Endothelial cell of umbilical vein (primary cell): ENCODE measurements around the gene UBQLNL. TPM values are rescaled to one million over a fixed set of nuclear protein-coding genes. Genes with fewer than 3 reads are reported as not detected.

Experiments used
- BruUV-seq: library from RNA; stranded (reverse); fragments of 400-500 nt; replicated peaks from 2 replicates; lab custom pipeline; 2021; lab: Mats Ljungman, UMichigan
- CTCF ChIA-PET: fragments of 300-600, 350-600 bp; sonication (Branson Sonifier 250); formaldehyde crosslinking; loops from one replicate; lab custom pipeline; 2021; ENCODE audit warnings: antibody characterized with exemption, inconsistent platforms; lab: Charles Lee
- POLR2A ChIA-PET: fragments of 300-600, 350-600 bp; sonication (Branson Sonifier 250); formaldehyde crosslinking; loops from one replicate; lab custom pipeline; 2021; ENCODE audit warnings: antibody characterized with exemption, inconsistent platforms; lab: Charles Lee
- DNase-seq: peaks from one replicate; pipeline ENCODE4 v3.0.0-alpha.2; 2011; ENCODE audit warnings: low read depth, low spot score
- FAIRE-seq: peaks from 2 replicates; lab custom pipeline; 2011; peaks lifted over from hg19 to GRCh38; lab: Jason Lieb, UNC
- H2AFZ ChIP-seq: 2 replicates; pipeline ENCODE4 v1.6.0; 2012; ENCODE audit warnings: low read depth, low read length, control low read depth, inconsistent platforms
- H3K27ac ChIP-seq: 2 replicates; pipeline ENCODE4 v1.5.1; 2011; ENCODE audit warnings: low read depth, mild to moderate bottlenecking, control low read depth, low read length, moderate library complexity; ENCODE audit not compliant: insufficient read depth
- H3K27me3 ChIP-seq, 2 experiments: 2 replicates each; pipeline versions ENCODE4 v1.6.0 to v1.6.1; 2011; ENCODE audit warnings: low read length in 2 of 2, mixed read lengths in 1 of 2; ENCODE audit not compliant: control insufficient read depth in 2 of 2, insufficient read depth in 2 of 2
- H3K36me3 ChIP-seq, 2 experiments: 2 replicates in 1 of 2; 3 replicates in 1 of 2; pipeline ENCODE4 v1.5.1; 2011; ENCODE audit warnings: low read length in 2 of 2, mild to moderate bottlenecking in 1 of 2, moderate library complexity in 1 of 2; ENCODE audit not compliant: control insufficient read depth in 2 of 2, insufficient read depth in 2 of 2; ENCODE audit errors: extremely low read depth in 1 of 2
- H3K4me1 ChIP-seq: 3 replicates; pipeline ENCODE4 v1.5.1; 2011; ENCODE audit warnings: mild to moderate bottlenecking, low read length; ENCODE audit not compliant: control insufficient read depth, insufficient read depth; ENCODE audit errors: extremely low read depth
- H3K4me2 ChIP-seq: 2 replicates; pipeline ENCODE4 v1.6.1; 2011; ENCODE audit warnings: low read length, control low read depth, mixed read lengths; ENCODE audit not compliant: insufficient read depth
- H3K4me3 ChIP-seq, 3 experiments: fragments of 200-600 bp in 1 of 3; sonication (generic), shearing (Covaris generic) in 1 of 3; replicated peaks in 1 of 3; 2 replicates each; pipeline ENCODE4 v1.5.1; 2011 to 2016; ENCODE audit warnings: control low read depth in 3 of 3, low read length in 3 of 3, mild to moderate bottlenecking in 2 of 3, inconsistent platforms in 1 of 3, low read depth in 1 of 3, moderate library complexity in 1 of 3; ENCODE audit not compliant: insufficient read depth in 1 of 3
- H3K79me2 ChIP-seq: 2 replicates; pipeline ENCODE4 v1.6.0; 2012; ENCODE audit warnings: low read length, inconsistent platforms; ENCODE audit not compliant: control insufficient read depth, insufficient read depth
- H3K9ac ChIP-seq: replicated peaks from 2 replicates; pipeline ENCODE3; 2011; ENCODE audit warnings: low read length, control low read depth; ENCODE audit not compliant: insufficient read depth; ENCODE audit errors: extremely low read depth
- H3K9me1 ChIP-seq: replicated peaks from 3 replicates; pipeline ENCODE4 v1.6.0; 2011; ENCODE audit warnings: mild to moderate bottlenecking, low read length; ENCODE audit not compliant: control insufficient read depth, insufficient read depth; ENCODE audit errors: extremely low read depth
- H3K9me3 ChIP-seq: replicated peaks from 2 replicates; pipeline ENCODE4 v1.5.1; 2012; ENCODE audit warnings: low read length, inconsistent platforms; ENCODE audit not compliant: control insufficient read depth, insufficient read depth
- H4K20me1 ChIP-seq: replicated peaks from 2 replicates; pipeline ENCODE3; 2011; ENCODE audit warnings: mild to moderate bottlenecking, low read length; ENCODE audit not compliant: control insufficient read depth, insufficient read depth; ENCODE audit errors: extremely low read depth
- EZH2 ChIP-seq: IDR thresholded peaks from 2 replicates; pipeline ENCODE4 v1.6.1; 2012; ENCODE audit warnings: borderline replicate concordance, low read depth, mild to moderate bottlenecking, moderate library complexity, low read length, inconsistent platforms; ENCODE audit not compliant: severe bottlenecking
- JUN ChIP-seq: IDR thresholded peaks from 2 replicates; pipeline ENCODE4 v1.6.1; 2011; ENCODE audit warnings: borderline replicate concordance, low read depth; ENCODE audit not compliant: insufficient read length, insufficient read depth
- MYC ChIP-seq: IDR thresholded peaks from one replicate; pipeline ENCODE4 v1.6.1; 2011; ENCODE audit warnings: mild to moderate bottlenecking, low read depth, low read length
- POLR2A ChIP-seq: IDR thresholded peaks from 2 replicates; pipeline ENCODE4 v1.6.1; 2012; ENCODE audit warnings: low read depth, mild to moderate bottlenecking, control low read depth, low read length
- POLR2AphosphoS5 ChIP-seq: IDR thresholded peaks from 2 replicates; pipeline ENCODE4 v1.6.1; 2012; ENCODE audit warnings: low read depth, mild to moderate bottlenecking, control low read depth, low read length, moderate library complexity; ENCODE audit not compliant: insufficient read depth
- dilution Hi-C: fragments of 300-500 bp; cut with MboI; formaldehyde crosslinking; loops from one replicate; pipeline ENCODE4 v1.15.0; 2019; ENCODE audit warnings: low sequenced_read_pairs; ENCODE audit not compliant: extremely low pct_ligation_motif_present
- intact Hi-C: fragments of 100-400 bp; cut with micrococcal nuclease; formaldehyde crosslinking; loops from one replicate; pipeline ENCODE4 v1.10.0; 2022
- polyA plus RNA-seq, 4 experiments: library from polyadenylated mRNA; depleted of rRNA in 3 of 4; stranded (reverse) in 3 of 4; unstranded in 1 of 4; fragments of >200 nt; gene quantifications; 2 replicates each; pipeline versions ENCODE4 v1.2.1 to v1.2.3, GENCODE V29; 2011 to 2012; ENCODE audit warnings: missing spikeins in 1 of 4
- total RNA-seq: library from RNA; stranded (reverse); gene quantifications from 2 replicates; pipeline ENCODE4 v1.2.3, GENCODE V29; 2021
- TF ChIP-seq, protein P1 (sequence below), 2 donors: IDR thresholded peaks; 1 replicate in 1 of 2; 2 replicates in 1 of 2; pipeline ENCODE4 v1.5.1; 2011; ENCODE audit warnings: low read length in 2 of 2, mild to moderate bottlenecking in 2 of 2, moderate library complexity in 2 of 2, control low read depth in 1 of 2, inconsistent platforms in 1 of 2, low read depth in 1 of 2; ENCODE audit not compliant: insufficient read depth in 1 of 2; ENCODE audit errors: extremely low read depth in 1 of 2

UBQLNL gene
- total and polyA plus RNA-seq, 2 donors (not counting 3 experiments of a cell fraction or from before 2014, with no cell fraction given): 0.33 to 0.48 TPM

DNA sequence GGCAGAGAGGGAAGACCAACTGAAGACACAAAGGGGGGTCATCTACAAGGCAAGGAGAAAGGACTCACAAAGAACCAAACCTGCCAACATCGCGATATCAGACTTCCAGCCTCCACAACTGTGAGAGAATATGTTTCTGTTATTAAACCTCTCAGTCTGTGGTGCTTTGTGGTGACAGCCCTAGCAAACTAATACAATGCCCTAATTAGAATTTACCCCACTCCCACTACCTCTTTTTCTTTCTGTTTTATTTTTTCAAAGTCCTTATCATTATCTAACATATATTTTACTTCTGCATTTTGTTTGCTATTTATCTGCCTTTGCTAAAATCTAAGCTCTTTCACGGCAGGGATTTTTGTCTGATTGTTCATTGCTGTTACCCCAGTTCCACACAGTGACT lies 30.5 kb downstream of the UBQLNL start:
- no peak overlapping the region for H3K4me3 ChIP-seq
- H3K4me1 ChIP-seq: no peaks in the 10 kb centered on the region
- no TSS peak for BruUV-seq
- dilution Hi-C loops: no loop called here
- POLR2A ChIA-PET: no interaction called here
- DNase-seq: no peak
- TF ChIP-seq EZH2: no peak
- no peak for TF ChIP-seq MYC
- no peak for TF ChIP-seq POLR2AphosphoS5
- no peak for TF ChIP-seq POLR2A
- CTCF ChIA-PET: interaction anchor here (0.8 to 1.1 kb wide), 2 partner anchors 10 to 226 kb away, joined by 3 to 4 read pairs; no protein-coding TSS in a partner anchor
- no peak overlapping the region for H3K27ac ChIP-seq
- H3K36me3 ChIP-seq: no peaks in the 10 kb centered on the region
- FAIRE-seq: no peak
- H3K27me3 ChIP-seq: peaks cover 0 to 2% of the 10 kb centered on the region in 2 experiments
- no peaks in the 10 kb centered on the region for H3K9me3 ChIP-seq
- no peaks in the 10 kb centered on the region for H3K79me2 ChIP-seq
- no peaks in the 10 kb centered on the region for H4K20me1 ChIP-seq
- no peak overlapping the region for H3K9ac ChIP-seq
- intact Hi-C loops: no loop called here
- H3K4me2 ChIP-seq: no peak overlapping the region
- H3K9me1 ChIP-seq: no peaks in the 10 kb centered on the region
- no peak overlapping the region for H2AFZ ChIP-seq

DNA sequence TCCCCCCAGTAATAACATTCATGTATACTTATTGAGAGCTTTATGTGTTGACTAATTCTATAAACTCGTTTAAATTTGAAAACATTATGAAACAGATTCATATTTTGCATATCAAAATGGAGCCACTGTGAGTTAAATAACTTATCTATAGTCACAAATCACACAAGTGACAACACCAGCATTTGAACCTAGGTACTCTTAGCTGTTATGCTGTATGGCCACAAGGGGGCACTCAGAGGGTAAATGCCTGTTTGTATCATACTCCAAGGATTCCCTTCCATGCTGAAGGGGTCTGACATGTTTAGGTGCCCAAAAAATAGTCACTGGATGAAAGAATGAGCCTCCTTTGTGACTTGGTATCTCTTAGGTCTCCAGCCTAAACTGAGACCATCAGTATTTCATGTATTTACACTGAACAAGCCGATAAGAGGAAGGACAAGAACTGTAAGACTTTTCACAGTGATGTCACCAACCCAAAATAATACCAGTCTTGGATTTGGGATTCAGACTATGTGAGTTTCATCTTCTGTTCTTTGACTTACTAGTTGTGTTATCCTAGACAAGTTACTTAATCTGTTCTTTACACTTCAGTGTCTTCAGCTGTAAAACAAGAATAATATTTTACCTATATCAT lies 40.2 kb downstream of the UBQLNL start:
- no TSS peak for BruUV-seq
- Histone ChIP-seq H2AFZ (no peak overlapping the region), H3K9me1 (no peaks in the 10 kb centered on the region), H3K36me3 (no peaks in the 10 kb centered on the region), H3K27ac (no peak overlapping the region), H3K79me2 (no peaks in the 10 kb centered on the region), H3K9ac (no peak overlapping the region), H3K4me1 (no peaks in the 10 kb centered on the region), H4K20me1 (no peaks in the 10 kb centered on the region), H3K4me3 (no peak overlapping the region), H3K4me2 (no peak overlapping the region), H3K27me3 (peaks cover 1 to 3% of the 10 kb centered on the region in 2 experiments), H3K9me3 (no peaks in the 10 kb centered on the region)
- ChIA-PET CTCF (interaction anchor here (0.6 to 3.4 kb wide), 20 partner anchors 9 to 887 kb away, joined by 3 to 38 read pairs (median 5); partner anchors contain the start of genes OR52N2, OR56B1 and TRIM5), POLR2A (interaction anchor here (0.6 kb wide), 1 partner anchor 223 kb away, joined by 7 read pairs; no protein-coding TSS in a partner anchor)
- no peak for TF ChIP-seq JUN
- TF ChIP-seq, protein P1, sequence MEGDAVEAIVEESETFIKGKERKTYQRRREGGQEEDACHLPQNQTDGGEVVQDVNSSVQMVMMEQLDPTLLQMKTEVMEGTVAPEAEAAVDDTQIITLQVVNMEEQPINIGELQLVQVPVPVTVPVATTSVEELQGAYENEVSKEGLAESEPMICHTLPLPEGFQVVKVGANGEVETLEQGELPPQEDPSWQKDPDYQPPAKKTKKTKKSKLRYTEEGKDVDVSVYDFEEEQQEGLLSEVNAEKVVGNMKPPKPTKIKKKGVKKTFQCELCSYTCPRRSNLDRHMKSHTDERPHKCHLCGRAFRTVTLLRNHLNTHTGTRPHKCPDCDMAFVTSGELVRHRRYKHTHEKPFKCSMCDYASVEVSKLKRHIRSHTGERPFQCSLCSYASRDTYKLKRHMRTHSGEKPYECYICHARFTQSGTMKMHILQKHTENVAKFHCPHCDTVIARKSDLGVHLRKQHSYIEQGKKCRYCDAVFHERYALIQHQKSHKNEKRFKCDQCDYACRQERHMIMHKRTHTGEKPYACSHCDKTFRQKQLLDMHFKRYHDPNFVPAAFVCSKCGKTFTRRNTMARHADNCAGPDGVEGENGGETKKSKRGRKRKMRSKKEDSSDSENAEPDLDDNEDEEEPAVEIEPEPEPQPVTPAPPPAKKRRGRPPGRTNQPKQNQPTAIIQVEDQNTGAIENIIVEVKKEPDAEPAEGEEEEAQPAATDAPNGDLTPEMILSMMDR (IDR thresholded peaks at IDR 0.05; ENCODE audit: extremely low read depth in 1 of 2, insufficient read depth in 1 of 2, low read depth in 1 of 2, low read length in 2 of 2): peak; percentile 67 to 71
- intact Hi-C loops (loop anchor here (1.0 kb wide), 3 partner anchors 236 to 415 kb away; partner anchors contain the start of gene OR52N2), dilution Hi-C loops (no loop called here)
- FAIRE-seq (peak; percentile 64), DNase-seq (peak; percentile 56)
